ENCODE measurements around the gene MS4A10.
A peak's percentile ranks its signal among the peaks of the same experiment; 100 is the strongest.
"Not testable (repeated sequence)": the region's sequence is repeated elsewhere in the genome, so short reads cannot be mapped to it uniquely, and the experiment has no call there.

The MS4A10 gene

GRCh38 chr11:60785136-60785535 lies at the start of gene MS4A10:
MS4A10 (plus strand) TSS chr11:60785333; CDS start chr11:60790336, 5,003 bp downstream.
- no peak for DNase-seq

GRCh38 chr11:60739114-60739513 lies 46.0 kb upstream of the MS4A10 start:
- no peak for DNase-seq

- DNase-seq: no peak
Measured at GRCh38 chr11:60740573-60740972, 44.6 kb upstream of the MS4A10 start.

- no peak for DNase-seq
Measured at GRCh38 chr11:60741421-60741820, 43.7 kb upstream of the MS4A10 start.

DNA sequence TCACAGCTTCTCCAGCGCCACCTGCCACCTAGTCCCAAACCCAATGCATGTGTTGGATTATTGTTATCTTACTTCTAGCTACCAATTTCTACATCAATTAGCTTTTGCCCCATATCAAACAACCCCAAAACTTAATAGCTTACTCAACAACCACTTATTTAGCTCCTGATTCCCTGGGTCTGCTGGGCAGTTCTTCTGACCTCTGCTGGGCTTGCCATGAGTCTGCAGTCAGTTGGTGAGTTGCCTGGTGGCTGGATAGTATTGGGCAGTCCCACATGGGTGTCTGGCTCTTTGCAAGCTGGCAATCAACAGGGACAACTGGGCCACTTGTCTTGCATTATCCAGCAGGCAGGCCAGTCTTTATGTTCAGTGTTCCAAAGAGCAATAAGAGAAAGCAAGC lies 42.1 kb upstream of the MS4A10 start:
- no peak for DNase-seq

DNA sequence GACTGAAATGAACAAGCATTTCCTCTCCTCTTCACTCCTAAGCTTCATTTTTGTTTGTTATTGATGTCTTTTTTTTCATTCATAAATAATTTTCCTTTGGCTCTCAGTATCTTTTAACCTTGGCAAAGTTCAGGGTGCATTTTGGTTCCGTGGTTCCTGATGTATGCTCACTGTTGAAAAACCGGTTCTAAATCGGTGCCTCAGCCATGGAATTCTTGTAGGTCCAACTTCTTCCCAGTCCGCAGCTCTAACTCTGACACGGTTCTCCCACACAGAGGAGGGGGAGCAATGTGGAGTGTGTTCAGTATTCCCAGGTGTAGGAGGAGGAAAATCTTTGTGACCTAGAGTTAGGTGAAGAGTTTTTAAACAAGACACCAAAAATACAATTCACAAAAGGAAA lies 41.0 kb upstream of the MS4A10 start:
- no peak for DNase-seq

DNA sequence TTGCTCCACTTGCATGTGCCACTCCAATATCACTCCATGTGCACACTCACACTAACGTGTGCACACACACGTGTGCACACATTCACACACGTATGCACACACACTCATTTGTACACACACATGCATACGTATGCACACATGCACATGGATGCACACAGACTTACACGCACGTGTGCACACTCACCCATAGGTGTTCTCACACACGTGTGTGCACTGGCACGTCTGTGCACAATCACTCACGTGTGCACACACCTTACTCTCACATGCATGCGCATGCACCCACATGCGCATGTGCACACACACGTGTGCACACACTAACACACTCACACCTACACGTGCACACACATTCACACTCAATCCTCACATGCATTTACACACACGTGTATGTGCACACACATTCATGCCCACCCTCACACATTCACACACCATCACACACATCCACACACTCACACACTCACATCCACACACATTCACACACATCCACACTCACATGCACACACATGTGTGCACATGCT lies 37.7 kb upstream of the MS4A10 start:
- DNase-seq: no peak

DNA sequence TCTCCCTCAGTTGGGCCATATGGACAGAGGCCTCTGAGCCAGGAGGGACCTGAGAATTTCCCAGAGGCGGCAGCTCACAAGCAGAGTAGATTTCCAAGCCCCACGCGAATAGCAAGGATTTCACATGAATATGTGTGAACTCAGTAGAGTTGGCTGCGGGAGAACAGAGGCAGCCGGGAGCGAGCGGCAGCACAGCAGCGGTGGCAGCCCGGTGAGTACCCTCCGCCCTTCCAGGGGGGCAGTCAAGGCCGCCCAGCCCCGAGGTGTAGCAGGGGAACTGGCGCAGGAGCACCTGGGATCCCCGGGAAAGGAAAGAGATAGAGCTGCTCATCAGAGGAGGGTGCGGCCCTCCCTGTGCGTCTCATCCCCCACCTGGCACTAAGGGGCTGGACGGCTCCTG lies 36.9 kb upstream of the MS4A10 start:
- DNase-seq: no peak

DNA sequence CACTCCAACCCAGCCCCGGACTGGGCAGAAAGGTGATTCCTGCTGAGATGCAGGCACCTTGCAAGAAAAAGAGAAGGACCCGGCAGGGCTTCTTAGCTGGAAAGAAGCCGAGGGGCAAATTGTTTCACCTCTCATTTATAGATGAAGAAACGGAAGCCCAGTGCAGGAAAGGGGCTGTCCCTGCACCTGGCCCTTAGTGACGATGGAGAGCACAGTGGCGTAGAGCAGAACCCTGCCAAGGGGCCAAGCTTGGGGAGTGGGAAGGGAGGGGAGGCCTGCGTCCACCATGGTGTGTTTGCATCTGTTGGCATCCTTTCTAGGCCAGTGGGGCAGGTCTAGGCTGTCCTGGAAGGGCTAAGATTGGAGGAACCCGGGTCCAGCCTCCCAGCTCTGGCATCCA lies 36.3 kb upstream of the MS4A10 start:
- no peak for DNase-seq

DNA sequence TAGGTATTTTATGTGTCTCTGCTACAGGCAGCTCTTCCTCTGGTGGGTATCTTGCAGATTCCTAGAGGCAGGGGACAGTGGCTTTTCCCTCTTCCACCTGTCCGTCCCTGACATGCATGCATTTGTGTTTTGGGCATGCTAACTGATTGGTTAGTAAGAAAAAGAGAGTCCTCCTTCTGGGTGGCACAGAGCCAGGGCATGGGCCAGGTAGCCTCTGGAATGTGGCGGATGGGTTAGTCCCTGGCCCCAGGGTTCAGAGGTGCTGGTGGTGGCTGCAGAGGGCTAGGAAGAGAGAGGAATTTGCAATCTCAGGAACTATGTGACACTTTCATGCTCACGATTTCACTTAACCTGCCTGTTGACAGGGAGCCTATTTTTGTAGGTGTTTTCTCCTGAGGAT lies 34.2 kb upstream of the MS4A10 start:
- no peak for DNase-seq

- DNase-seq: no peak
Measured at GRCh38 chr11:60753309-60753708, 31.8 kb upstream of the MS4A10 start.

DNA sequence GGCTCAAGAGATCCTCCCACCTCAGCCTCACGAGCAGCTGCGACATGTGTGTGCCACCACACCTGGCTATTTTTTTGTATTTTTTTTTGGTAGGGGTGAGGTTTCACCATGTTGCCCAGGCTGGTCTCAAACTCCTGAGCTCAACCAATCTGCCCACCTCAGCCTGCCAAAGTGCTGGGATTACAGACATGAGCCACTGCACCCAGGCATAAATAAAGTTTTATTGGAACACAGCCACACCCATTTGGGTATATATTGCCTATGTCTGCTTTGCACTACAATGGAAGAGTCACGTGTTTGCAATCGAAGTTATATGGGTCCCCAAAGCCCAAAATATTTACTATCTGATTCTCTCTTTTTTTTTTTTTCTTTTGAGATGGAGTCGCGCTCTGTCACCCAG lies 30.2 kb upstream of the MS4A10 start:
- no peak for DNase-seq

DNA sequence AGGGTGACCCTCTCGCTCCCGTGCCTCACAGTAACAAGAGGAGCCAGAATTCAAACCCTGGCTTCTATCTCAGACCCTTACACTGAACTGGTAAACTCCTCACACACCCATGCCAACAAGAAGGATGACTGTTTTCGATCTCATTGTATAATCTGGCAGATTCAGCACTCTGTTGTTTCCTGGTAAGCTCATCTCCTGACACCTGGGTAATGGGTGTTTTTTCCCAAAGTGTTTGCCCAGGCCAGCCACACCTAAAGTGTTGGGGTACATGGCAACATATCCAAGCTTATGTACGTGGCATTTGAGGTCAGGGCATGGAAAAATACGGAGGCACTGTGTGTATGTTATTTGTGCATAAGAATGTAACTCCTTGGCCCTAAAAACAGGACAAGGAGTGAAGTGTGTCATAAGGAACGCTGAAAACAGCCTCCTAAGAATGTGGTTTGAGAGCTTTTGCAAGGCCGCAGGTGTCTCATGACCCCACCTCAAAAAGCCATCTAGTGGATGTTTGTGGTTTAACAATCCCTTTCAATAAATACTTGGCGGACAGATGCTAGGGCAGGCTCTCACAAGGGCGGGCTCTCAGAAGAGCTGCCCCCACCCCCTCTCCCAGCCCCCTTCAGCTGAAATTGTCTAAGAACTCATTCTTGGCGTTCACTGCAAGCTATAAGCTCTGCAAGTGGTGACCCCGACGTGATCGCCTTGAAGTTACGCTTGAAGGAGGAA lies 28.7 kb upstream of the MS4A10 start, which contains the start of gene MS4A15:
MS4A15 (plus strand) TSS at position 561 of the 726 bp plus-strand sequence. CDS start 6,867 bp downstream, outside the sequence.
- peak; percentile 23 for DNase-seq

- DNase-seq: no peak
Measured at GRCh38 chr11:60757231-60757800, 27.8 kb upstream of the MS4A10 start.

- not testable (repeated sequence) for DNase-seq
Measured at GRCh38 chr11:60758671-60759070, 26.5 kb upstream of the MS4A10 start.

GRCh38 chr11:60759438-60760225 lies 25.5 kb upstream of the MS4A10 start:
- DNase-seq: not testable (repeated sequence)

- no peak for DNase-seq
Measured at GRCh38 chr11:60761436-60762190, 23.5 kb upstream of the MS4A10 start.

DNA sequence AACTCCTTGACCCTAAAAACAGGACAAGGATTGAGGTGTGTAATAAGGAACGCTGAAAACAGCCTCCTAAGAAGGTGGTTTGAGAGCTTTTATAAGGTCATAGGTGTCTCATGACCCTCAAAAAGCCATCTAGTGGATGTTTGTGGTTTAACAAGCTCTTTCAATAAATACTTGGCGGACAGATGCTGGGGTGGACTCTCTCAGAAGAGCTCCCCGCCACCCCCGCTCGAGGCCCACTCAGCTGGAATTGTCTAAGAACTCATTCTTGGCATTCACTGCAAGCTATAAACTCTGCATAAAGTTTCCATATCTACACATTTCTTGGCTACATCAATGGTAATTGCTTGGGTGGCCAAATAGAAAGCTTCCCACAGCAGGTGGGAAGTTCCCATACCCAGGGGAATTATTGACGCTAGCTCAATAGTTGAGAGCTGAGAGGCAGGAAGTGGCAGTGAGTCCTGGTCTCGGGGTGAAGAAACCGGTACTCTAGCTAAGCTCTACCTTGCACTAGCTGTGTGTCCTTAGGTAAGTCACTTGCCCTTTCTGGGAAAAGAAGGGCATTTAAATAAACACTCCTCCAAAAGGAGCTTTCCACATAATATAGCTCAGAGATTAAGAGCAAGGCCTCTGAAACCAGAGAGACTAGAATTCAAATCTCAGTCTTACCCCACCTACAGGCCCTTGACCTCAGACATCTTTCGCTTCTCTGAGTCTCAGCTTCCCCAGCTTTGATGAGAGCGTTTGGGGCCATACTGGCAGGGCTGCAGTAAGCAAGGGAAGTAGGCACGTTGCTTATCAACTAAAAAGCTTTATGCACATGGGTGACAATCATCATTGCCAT lies 22.1 kb upstream of the MS4A10 start:
- DNase-seq: no peak

GRCh38 chr11:60763692-60764369 lies 21.3 kb upstream of the MS4A10 start:
- DNase-seq: no peak

DNA sequence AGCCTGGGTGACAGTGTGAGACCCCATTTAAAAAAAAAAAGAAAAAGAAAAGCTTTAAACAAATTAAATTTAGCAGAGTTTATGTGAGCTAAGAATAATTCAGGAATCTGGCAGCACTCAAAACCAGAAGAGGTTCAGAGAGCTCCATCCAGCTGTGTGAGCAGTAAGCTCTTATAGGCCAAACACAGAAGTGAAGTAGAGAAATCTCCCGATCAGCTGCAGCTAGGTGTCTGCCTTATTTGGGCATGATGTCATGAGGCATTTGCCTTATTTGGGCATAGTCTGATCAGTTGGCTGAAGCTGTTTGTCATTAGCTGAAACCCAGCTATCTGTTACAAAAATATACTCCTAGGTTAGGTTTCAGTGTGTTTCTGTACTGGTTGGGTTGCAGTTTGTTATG lies 20.3 kb upstream of the MS4A10 start:
- DNase-seq: no peak

GRCh38 chr11:60765355-60765754 lies 19.8 kb upstream of the MS4A10 start:
- no peak for DNase-seq

Data from NCI-H526 treated with DMSO at 0.1 percent for 48 hours (cell line).